IPS-18c (cell line): Measurements from ENCODE around the gene CTTN.

Experiments
- H3K4me3 ChIP-seq: 2 replicates; pipeline ENCODE4 v1.7.0; 2013; ENCODE audit warnings: low read depth, mild to moderate bottlenecking, low read length, moderate library complexity; ENCODE audit not compliant: insufficient read depth
- H3K9me3 ChIP-seq: one replicate; pipeline ENCODE4 v1.6.1; 2013; ENCODE audit warnings: mild to moderate bottlenecking, low read length, moderate library complexity; ENCODE audit not compliant: control insufficient read depth, insufficient read depth

The CTTN gene

GRCh38 chr11:70473186-70473872, 75.0 kb downstream of the CTTN start:
- Histone ChIP-seq H3K9me3 (no peaks in the 10 kb centered on the region), H3K4me3 (no peak overlapping the region)

DNA sequence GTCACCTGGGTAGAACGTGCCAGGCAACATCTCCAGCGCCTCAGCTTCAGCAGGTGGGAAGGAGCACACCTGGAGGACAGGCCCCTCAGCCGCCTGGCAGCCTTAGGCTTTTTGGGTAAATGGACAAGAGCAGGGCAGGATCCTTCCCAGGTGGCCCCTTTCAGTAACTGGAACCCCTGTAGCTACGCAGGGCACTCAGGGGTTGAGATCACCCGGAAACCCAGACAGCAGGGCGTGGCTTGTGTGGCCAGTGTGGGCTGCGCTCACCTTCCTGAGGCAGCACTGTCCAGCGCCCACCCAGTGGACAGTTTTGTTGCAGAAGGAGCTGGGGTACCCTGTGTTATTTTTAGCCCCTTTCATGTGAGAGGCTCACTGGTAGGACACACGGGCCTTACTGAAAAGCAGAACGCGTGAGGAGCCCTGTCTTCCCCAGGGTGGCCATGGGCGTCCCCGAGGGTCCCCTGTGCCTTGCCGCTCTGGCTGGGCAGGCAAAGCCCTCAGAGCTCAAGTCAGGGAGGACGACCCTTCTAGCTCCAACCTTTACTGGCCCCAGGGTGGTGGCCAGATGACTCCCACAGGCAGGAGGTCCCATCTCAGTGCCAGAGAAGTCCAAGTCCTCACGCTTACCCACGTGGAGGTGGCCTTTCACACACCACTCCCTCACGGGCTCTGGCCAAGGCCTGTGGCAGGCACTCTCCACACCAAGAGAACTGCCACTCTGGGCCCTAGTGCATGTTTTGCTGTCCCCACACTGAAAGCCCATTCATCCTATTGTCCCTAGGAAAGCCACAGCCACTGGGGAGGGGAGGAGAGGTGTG, 75.8 kb downstream of the CTTN start:
- H3K9me3 ChIP-seq = no peaks in the 10 kb centered on the region
- H3K4me3 ChIP-seq = no peak overlapping the region

DNA sequence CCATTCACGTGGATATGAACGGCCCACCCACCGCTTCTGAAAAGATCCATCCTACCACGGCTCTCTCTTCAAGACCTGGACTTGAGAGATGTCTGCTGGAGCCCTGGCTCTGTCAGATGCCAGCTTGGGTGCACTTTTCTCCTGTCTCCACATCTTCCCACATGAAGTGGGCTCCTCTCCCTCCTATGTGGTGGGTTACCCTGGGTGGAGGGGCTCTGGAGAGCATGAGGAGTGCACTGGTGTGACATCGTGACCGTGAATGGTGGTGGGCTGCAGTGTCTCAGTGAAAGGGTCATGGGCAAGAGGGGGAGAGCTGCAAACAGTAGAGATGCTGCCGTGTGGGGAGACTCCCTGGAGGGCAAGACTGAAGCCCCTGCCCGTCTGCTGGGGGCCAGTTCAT, 76.4 kb downstream of the CTTN start:
- Histone ChIP-seq H3K4me3 (no peak overlapping the region), H3K9me3 (no peaks in the 10 kb centered on the region)

DNA sequence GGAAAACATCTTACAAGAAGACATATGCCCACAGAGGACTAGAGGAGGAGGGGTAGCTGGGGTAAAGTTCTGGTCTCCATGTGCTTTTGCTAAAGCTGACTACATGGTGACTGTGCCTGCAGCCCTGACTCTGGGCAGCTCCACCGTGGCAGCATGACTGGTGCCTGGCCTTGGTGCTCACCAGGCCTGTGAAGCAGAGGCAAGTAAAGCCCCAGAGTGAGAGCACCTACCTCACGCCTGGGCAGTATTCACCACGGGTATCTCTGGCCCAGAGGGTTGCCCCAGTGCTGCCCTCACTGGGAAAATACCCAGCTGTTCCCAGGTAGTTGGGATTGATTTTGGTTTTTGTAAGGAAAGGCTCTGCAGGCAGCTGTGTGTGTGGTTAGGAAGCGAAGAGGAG, 78.3 kb downstream of the CTTN start:
- Histone ChIP-seq H3K4me3 (no peak overlapping the region), H3K9me3 (no peaks in the 10 kb centered on the region)

DNA sequence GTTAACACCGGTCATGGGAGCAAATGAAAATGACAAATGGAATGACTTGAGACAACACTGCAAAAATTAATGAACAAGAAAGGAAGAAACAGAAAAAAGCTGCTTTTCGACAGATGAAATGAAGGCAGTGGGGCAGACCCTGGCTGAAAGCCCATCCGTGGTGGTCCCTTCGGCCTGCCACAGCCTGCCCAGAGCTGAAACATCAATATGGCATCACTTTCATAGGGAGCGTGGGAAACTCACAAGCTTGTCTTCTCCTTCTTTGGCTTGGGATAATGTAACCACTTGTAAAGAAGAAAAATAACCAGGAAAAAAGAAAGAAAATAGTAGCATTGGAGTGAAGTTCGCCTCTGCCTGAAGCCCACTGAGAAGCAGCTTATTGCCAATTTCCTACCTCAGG, 78.8 kb downstream of the CTTN start:
- H3K9me3 ChIP-seq = no peaks in the 10 kb centered on the region
- no peak overlapping the region for H3K4me3 ChIP-seq

- Histone ChIP-seq H3K9me3 (no peaks in the 10 kb centered on the region), H3K4me3 (no peak overlapping the region)
Observed at GRCh38 chr11:70477609-70478008, 79.3 kb downstream of the CTTN start.

- Histone ChIP-seq H3K9me3 (no peaks in the 10 kb centered on the region), H3K4me3 (no peak overlapping the region)
Observed at GRCh38 chr11:70478166-70478890, 80.0 kb downstream of the CTTN start.

GRCh38 chr11:70480711-70481110, 82.4 kb downstream of the CTTN start:
- no peaks in the 10 kb centered on the region for H3K9me3 ChIP-seq

DNA sequence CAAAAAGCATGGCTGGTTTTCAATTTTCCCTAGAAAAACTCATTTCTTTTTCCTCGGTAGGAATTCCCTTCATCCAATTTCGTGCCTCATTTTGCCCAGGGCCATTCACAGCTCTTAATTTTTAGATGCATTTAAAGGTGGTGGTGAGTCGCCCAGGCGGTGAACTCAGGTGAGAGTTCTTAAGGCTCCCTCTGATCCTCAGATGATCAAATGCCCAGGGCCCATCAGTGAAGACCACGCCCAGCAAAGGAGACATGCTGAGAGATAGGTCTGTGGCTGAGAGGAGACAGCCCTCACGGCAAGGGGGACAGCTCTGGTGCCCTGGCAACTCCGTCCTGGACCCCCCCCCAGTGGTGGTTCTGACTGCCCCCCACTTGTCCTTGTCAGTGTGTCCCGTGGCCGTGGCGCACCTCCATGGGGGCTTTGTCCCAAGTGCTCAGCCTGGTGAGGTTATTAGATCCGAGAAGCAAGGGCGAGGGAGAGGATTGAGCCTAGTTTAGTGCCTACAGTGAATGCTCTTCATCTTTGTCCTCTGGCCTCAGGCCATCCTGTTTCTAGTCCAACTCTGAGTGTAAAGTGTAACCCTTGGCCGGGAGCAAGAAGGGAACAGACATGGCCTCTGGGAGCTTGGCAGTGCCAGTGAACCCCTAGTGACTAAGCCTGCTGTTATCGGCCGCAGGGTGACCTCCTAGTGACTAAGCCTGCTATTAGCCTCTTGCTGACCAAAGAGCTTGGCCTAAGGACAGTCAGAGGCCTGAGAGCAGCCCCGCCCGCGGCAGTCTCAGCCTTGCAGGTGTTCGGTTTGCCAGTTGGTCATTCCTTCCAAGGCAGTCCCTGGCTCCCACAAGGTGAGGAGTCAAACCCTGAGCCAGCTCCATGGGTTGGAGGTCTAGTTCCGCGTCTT, 83.5 kb downstream of the CTTN start:
- H3K9me3 ChIP-seq = no peaks in the 10 kb centered on the region
- H3K4me3 ChIP-seq = no peak overlapping the region

More at GRCh38 chr11:70480711-70481110, 82.4 kb downstream of the CTTN start:
- no peak overlapping the region for H3K4me3 ChIP-seq

- Histone ChIP-seq H3K4me3 (no peak overlapping the region), H3K9me3 (no peaks in the 10 kb centered on the region)
Observed at GRCh38 chr11:70482529-70482917, 84.2 kb downstream of the CTTN start.

GRCh38 chr11:70483077-70483861, 84.9 kb downstream of the CTTN start:
- no peaks in the 10 kb centered on the region for H3K9me3 ChIP-seq
- H3K4me3 ChIP-seq = no peak overlapping the region

DNA sequence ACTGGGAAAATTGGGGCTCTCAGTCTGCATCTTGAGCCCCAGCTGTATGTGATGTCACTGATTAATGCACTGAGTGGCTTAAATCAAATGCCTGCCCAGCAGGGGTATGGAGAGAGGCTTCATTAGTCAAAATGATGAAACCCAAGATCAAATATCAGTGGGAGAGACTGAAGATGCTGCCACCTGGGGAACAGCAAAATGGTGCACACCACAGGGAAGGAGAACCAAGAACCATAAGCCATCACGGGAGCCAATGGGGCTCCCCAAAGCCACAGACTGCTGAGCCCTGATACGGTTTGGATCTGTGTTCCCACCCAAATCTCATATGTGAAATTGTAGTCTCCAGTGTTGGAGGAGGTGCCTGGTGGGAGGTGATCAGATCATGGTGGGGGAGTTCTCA, 85.6 kb downstream of the CTTN start:
- H3K9me3 ChIP-seq = no peaks in the 10 kb centered on the region
- H3K4me3 ChIP-seq = no peak overlapping the region

- H3K4me3 ChIP-seq = no peak overlapping the region
- H3K9me3 ChIP-seq = no peaks in the 10 kb centered on the region
Observed at GRCh38 chr11:70485326-70486025, 87.1 kb downstream of the CTTN start.

DNA sequence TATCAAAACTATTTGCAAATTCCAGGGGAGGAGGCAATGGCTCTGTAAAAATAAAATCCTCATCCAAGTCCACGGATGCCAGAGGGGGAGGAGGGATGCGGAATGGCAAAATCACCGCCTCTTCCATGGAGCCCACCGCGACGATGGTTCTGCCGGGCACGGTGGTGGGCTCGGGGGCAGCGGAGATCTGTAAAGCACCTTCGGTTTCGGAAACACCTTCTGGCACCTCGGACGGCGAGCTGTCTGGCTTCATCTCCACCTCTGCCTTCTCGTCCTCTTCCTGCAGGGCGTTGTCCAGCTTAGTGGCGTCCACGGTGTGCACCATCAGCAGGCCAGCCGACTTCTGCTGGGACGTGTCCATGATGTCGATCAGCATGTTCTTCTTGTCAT, 87.7 kb downstream of the CTTN start:
- Histone ChIP-seq H3K9me3 (peaks cover under 1% of the 10 kb centered on the region), H3K4me3 (no peak overlapping the region)
